Adrenal gland (tissue), 5 donors: ENCODE results near the gene IGSF6.

ENCODE experiments used
- POLR2A ChIP-seq, 2 donors: fragments of 450-650 bp; IDR thresholded peaks; one replicate each; pipeline ENCODE4 v1.6.1; 2017; ENCODE audit warnings: antibody characterized with exemption in 2 of 2, mild to moderate bottlenecking in 2 of 2, moderate library complexity in 1 of 2
- TF ChIP-seq, protein P1 (sequence below), 6 experiments: fragments of 450-650 bp in 4 of 6; fragments of 200-600 bp in 2 of 6; sonication (generic) in 1 of 6; IDR thresholded peaks; 1 replicate in 5 of 6; 2 replicates in 1 of 6; pipeline versions ENCODE4 v1.5.1 to v1.8.0; 2016 to 2021; ENCODE audit warnings: antibody characterized with exemption in 6 of 6, mild to moderate bottlenecking in 2 of 6, moderate library complexity in 1 of 6
- donor health status: DM: no; HTN: no; CAD: no.

GRCh38 chr16:21659124-21659523, 6.7 kb upstream of the IGSF6 start:
- TF ChIP-seq POLR2A (IDR thresholded peaks at IDR 0.05) = no peak
- TF ChIP-seq, protein P1, sequence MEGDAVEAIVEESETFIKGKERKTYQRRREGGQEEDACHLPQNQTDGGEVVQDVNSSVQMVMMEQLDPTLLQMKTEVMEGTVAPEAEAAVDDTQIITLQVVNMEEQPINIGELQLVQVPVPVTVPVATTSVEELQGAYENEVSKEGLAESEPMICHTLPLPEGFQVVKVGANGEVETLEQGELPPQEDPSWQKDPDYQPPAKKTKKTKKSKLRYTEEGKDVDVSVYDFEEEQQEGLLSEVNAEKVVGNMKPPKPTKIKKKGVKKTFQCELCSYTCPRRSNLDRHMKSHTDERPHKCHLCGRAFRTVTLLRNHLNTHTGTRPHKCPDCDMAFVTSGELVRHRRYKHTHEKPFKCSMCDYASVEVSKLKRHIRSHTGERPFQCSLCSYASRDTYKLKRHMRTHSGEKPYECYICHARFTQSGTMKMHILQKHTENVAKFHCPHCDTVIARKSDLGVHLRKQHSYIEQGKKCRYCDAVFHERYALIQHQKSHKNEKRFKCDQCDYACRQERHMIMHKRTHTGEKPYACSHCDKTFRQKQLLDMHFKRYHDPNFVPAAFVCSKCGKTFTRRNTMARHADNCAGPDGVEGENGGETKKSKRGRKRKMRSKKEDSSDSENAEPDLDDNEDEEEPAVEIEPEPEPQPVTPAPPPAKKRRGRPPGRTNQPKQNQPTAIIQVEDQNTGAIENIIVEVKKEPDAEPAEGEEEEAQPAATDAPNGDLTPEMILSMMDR (IDR thresholded peaks at IDR 0.05) = no peak
